ENCODE measurements around the gene KANSL3. TPM values are rescaled to one million over a fixed set of nuclear protein-coding genes. Genes with fewer than 3 reads are reported as not detected.
"Not testable (repeated sequence)": the region's sequence is repeated elsewhere in the genome, so short reads cannot be mapped to it uniquely, and the experiment has no call there.

KANSL3 gene
- polyA plus RNA-seq, 1 donor (not counting 4 experiments of a cell fraction or from before 2014, with no cell fraction given): 11.4 TPM

DNA sequence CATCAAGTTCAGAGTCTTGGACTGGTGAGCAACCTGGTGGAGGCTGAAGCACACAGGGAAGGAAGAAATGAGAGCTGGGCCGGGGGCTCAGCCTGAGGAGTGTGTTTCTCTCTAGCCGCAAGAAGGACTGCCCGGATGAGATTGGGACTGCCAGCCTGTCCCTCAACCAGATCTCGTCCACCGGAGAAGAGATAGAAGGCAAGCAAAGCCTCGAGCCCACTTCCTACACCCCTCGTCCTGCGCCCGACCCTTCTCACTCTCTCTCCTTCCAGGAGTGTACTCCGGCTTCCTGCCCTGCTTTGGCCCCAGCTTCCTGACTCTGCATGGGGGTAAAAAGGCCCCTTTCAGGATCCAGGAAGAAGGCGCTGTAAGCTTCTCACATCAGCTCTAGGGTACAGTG lies 30.7 kb upstream of the KANSL3 start:
- Histone ChIP-seq H3K4me3 (ENCODE audit: control insufficient read depth in 2 of 3, extremely low read depth in 1 of 3, insufficient read depth in 2 of 3, low read depth in 1 of 3, low read length in 3 of 3) (no peak overlapping the region), H3K9me1 (ENCODE audit: control insufficient read depth, extremely low read depth, insufficient read depth, low read length) (peaks cover 3% of the 10 kb centered on the region), H2AFZ (ENCODE audit: control insufficient read depth, low read length) (no peak overlapping the region), H3K4me2 (ENCODE audit: control insufficient read depth, extremely low read depth, insufficient read depth, low read depth, low read length) (no peak overlapping the region), H3K79me2 (ENCODE audit: control insufficient read depth, insufficient read depth, low read length) (no peaks in the 10 kb centered on the region), H4K20me1 (ENCODE audit: control insufficient read depth, extremely low read depth, insufficient read depth, low read length) (no peaks in the 10 kb centered on the region), H3K27me3 (ENCODE audit: control insufficient read depth, extremely low read depth, insufficient read depth, low read length) (peaks cover 6% of the 10 kb centered on the region), H3K9ac (ENCODE audit: control insufficient read depth, extremely low read depth, insufficient read depth, low read length) (no peak overlapping the region), H3K9me3 (ENCODE audit: control insufficient read depth, low read depth, low read length) (peaks cover 4% of the 10 kb centered on the region), H3K27ac (ENCODE audit: control insufficient read depth, insufficient read depth, low read length) (no peak overlapping the region), H3K4me1 (ENCODE audit: control insufficient read depth, extremely low read depth, insufficient read depth, low read length) (peaks cover 7% of the 10 kb centered on the region), H3K36me3 (ENCODE audit: control insufficient read depth in 2 of 2, extremely low read depth in 1 of 2, insufficient read depth in 2 of 2, low read length in 2 of 2) (no peaks in the 10 kb centered on the region)
- DNase-seq (ENCODE audit: low read depth, low spot score) (no peak), FAIRE-seq (no peak)
- dilution Hi-C loops (cut with MboI; ENCODE audit: extremely low pct_ligation_motif_present, low sequenced_read_pairs): no loop called here
- TF ChIP-seq, protein P1, sequence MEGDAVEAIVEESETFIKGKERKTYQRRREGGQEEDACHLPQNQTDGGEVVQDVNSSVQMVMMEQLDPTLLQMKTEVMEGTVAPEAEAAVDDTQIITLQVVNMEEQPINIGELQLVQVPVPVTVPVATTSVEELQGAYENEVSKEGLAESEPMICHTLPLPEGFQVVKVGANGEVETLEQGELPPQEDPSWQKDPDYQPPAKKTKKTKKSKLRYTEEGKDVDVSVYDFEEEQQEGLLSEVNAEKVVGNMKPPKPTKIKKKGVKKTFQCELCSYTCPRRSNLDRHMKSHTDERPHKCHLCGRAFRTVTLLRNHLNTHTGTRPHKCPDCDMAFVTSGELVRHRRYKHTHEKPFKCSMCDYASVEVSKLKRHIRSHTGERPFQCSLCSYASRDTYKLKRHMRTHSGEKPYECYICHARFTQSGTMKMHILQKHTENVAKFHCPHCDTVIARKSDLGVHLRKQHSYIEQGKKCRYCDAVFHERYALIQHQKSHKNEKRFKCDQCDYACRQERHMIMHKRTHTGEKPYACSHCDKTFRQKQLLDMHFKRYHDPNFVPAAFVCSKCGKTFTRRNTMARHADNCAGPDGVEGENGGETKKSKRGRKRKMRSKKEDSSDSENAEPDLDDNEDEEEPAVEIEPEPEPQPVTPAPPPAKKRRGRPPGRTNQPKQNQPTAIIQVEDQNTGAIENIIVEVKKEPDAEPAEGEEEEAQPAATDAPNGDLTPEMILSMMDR (optimal IDR thresholded peaks at IDR 0.05 in 1 of 3, IDR thresholded peaks at IDR 0.05 in 1 of 3, conservative IDR thresholded peaks at IDR 0.05 in 1 of 3; ENCODE audit: extremely low read depth in 1 of 3, insufficient read depth in 2 of 3, low read length in 3 of 3): no peak
- no peak for TF ChIP-seq EZH2 (IDR thresholded peaks at IDR 0.05; ENCODE audit: low read length)

DNA sequence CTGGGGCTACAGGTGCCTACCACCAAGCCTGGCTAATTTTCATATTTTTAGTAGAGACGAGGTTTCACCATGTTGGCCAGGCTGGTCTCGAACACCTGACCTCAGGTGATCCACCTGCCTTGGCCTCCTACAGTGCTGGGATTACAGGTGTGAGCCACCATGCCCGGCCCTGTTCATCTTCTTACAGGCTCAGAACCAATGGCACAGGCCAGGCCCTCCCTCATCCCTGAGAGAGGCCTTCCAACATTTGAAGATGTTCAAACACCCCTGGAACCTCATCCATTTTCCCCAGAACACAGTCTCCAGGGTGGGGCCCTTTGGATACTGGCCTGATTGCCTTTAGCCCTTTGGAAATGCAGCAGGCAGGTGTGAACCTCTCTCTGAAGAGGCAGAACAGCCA lies 27.6 kb upstream of the KANSL3 start:
- H3K9me3 ChIP-seq (ENCODE audit: control insufficient read depth, low read depth, low read length); dilution Hi-C loops (cut with MboI; ENCODE audit: extremely low pct_ligation_motif_present, low sequenced_read_pairs); H3K36me3 ChIP-seq (ENCODE audit: control insufficient read depth in 2 of 2, extremely low read depth in 1 of 2, insufficient read depth in 2 of 2, low read length in 2 of 2); H3K9me1 ChIP-seq (ENCODE audit: control insufficient read depth, extremely low read depth, insufficient read depth, low read length); H3K4me2 ChIP-seq (ENCODE audit: control insufficient read depth, extremely low read depth, insufficient read depth, low read depth, low read length); H3K27me3 ChIP-seq (ENCODE audit: control insufficient read depth, extremely low read depth, insufficient read depth, low read length); H3K9ac ChIP-seq (ENCODE audit: control insufficient read depth, extremely low read depth, insufficient read depth, low read length); H3K4me1 ChIP-seq (ENCODE audit: control insufficient read depth, extremely low read depth, insufficient read depth, low read length); H3K27ac ChIP-seq (ENCODE audit: control insufficient read depth, insufficient read depth, low read length); H4K20me1 ChIP-seq (ENCODE audit: control insufficient read depth, extremely low read depth, insufficient read depth, low read length); H3K4me3 ChIP-seq (ENCODE audit: control insufficient read depth in 2 of 3, extremely low read depth in 1 of 3, insufficient read depth in 2 of 3, low read depth in 1 of 3, low read length in 3 of 3); H3K79me2 ChIP-seq (ENCODE audit: control insufficient read depth, insufficient read depth, low read length); FAIRE-seq; H2AFZ ChIP-seq (ENCODE audit: control insufficient read depth, low read length); DNase-seq (ENCODE audit: low read depth, low spot score): not testable (repeated sequence)

DNA sequence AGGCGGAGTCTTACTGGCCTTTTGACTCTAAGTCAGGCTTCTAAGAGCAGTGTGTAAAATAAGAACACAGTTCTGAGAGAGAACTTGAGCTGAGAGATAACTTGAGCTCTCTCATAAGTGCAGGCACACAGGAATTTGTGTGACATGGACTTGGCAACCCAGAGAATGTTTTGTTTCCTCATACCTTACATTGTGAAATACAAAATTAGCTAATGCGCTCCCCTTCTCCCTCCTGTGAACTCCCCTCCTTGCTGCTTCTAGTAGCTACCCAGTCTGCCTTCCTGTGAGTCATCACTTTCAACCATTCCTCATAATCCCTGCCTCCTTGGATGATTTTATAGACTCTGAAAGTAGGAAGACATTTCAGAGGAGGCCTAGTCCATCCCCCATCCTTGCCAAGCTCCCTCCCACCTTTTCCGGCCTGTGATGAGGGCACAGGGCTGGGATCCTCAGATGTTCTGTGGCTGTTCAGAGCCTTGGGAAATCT lies 27.0 kb upstream of the KANSL3 start:
- no peaks in the 10 kb centered on the region for H3K9me1 ChIP-seq (ENCODE audit: control insufficient read depth, extremely low read depth, insufficient read depth, low read length)
- no peak overlapping the region for H3K4me3 ChIP-seq (ENCODE audit: control insufficient read depth in 2 of 3, extremely low read depth in 1 of 3, insufficient read depth in 2 of 3, low read depth in 1 of 3, low read length in 3 of 3)
- H2AFZ ChIP-seq (ENCODE audit: control insufficient read depth, low read length): peak overlapping the region; percentile 65
- H4K20me1 ChIP-seq (ENCODE audit: control insufficient read depth, extremely low read depth, insufficient read depth, low read length): no peaks in the 10 kb centered on the region
- H3K36me3 ChIP-seq (ENCODE audit: control insufficient read depth in 2 of 2, extremely low read depth in 1 of 2, insufficient read depth in 2 of 2, low read length in 2 of 2): no peaks in the 10 kb centered on the region
- DNase-seq (ENCODE audit: low read depth, low spot score) (peak; percentile 13), FAIRE-seq (peak; percentile 73)
- no peaks in the 10 kb centered on the region for H3K79me2 ChIP-seq (ENCODE audit: control insufficient read depth, insufficient read depth, low read length)
- dilution Hi-C loops (cut with MboI; ENCODE audit: extremely low pct_ligation_motif_present, low sequenced_read_pairs): no loop called here
- peaks cover 7% of the 10 kb centered on the region for H3K4me1 ChIP-seq (ENCODE audit: control insufficient read depth, extremely low read depth, insufficient read depth, low read length)
- H3K27me3 ChIP-seq (ENCODE audit: control insufficient read depth, extremely low read depth, insufficient read depth, low read length): no peaks in the 10 kb centered on the region
- no peak for TF ChIP-seq EZH2 (IDR thresholded peaks at IDR 0.05; ENCODE audit: low read length)
- TF ChIP-seq, protein P1 (optimal IDR thresholded peaks at IDR 0.05 in 1 of 3, IDR thresholded peaks at IDR 0.05 in 1 of 3, conservative IDR thresholded peaks at IDR 0.05 in 1 of 3; ENCODE audit: extremely low read depth in 1 of 3, insufficient read depth in 2 of 3, low read length in 3 of 3): no peak
- peaks cover 4% of the 10 kb centered on the region for H3K9me3 ChIP-seq (ENCODE audit: control insufficient read depth, low read depth, low read length)
- H3K27ac ChIP-seq (ENCODE audit: control insufficient read depth, insufficient read depth, low read length): no peak overlapping the region
- H3K4me2 ChIP-seq (ENCODE audit: control insufficient read depth, extremely low read depth, insufficient read depth, low read depth, low read length): no peak overlapping the region
- H3K9ac ChIP-seq (ENCODE audit: control insufficient read depth, extremely low read depth, insufficient read depth, low read length): no peak overlapping the region
